Fibroblast of pulmonary artery (primary cell): Measurements from ENCODE around the gene CLCN2.

ENCODE experiments used
- DNase-seq: peaks from one replicate; pipeline ENCODE4 v3.0.0-alpha.2; 2010; ENCODE audit warnings: low read depth
- H3K4me3 ChIP-seq: replicated peaks from 2 replicates; pipeline ENCODE4 v1.5.1; 2011; ENCODE audit warnings: low read depth, mild to moderate bottlenecking, control low read depth, low read length, moderate library complexity
- TF ChIP-seq, protein P1 (sequence below): IDR thresholded peaks from 2 replicates; pipeline ENCODE4 v1.5.1; 2011; ENCODE audit warnings: mild to moderate bottlenecking, control low read depth, low read length, inconsistent platforms; ENCODE audit errors: missing control alignments

CLCN2 gene

DNA sequence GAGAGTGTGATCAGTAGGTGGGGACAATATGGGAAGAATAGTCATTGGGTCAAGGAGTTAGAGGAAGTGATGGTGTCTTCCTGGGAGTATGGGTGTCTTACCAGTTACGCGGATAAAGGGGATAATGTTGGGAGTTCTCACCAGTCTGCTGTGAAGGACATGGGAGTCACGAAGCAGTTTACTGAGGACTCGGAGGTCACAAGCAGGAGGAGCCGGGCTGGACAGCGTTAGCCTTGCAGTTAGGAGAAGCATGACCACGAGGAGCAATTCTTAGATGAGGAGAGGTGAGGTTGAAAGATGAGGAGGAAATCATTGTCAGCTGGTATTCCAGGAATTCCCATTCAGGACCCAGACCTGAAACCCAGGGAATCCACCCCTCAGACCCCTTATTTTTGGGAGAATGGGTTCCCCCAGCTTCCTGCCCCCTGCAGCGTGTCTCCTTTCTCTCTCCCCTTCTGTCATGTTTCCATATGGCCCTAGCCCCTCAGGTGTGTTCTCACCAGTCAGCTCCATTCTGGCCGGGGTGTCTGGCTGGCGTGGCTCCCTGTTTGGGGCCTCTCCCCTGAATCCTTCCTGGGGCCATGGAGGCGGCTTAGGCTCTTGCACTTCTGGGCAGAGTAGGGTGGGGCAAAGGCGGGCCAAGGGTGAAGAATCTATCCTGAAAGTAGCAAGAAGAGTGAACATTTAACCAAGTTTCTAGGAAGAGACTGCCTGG lies 14.5 kb upstream of the CLCN2 start:
- no peak overlapping the region for H3K4me3 ChIP-seq
- no peak for DNase-seq
- TF ChIP-seq, protein P1, sequence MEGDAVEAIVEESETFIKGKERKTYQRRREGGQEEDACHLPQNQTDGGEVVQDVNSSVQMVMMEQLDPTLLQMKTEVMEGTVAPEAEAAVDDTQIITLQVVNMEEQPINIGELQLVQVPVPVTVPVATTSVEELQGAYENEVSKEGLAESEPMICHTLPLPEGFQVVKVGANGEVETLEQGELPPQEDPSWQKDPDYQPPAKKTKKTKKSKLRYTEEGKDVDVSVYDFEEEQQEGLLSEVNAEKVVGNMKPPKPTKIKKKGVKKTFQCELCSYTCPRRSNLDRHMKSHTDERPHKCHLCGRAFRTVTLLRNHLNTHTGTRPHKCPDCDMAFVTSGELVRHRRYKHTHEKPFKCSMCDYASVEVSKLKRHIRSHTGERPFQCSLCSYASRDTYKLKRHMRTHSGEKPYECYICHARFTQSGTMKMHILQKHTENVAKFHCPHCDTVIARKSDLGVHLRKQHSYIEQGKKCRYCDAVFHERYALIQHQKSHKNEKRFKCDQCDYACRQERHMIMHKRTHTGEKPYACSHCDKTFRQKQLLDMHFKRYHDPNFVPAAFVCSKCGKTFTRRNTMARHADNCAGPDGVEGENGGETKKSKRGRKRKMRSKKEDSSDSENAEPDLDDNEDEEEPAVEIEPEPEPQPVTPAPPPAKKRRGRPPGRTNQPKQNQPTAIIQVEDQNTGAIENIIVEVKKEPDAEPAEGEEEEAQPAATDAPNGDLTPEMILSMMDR: no peak

DNA sequence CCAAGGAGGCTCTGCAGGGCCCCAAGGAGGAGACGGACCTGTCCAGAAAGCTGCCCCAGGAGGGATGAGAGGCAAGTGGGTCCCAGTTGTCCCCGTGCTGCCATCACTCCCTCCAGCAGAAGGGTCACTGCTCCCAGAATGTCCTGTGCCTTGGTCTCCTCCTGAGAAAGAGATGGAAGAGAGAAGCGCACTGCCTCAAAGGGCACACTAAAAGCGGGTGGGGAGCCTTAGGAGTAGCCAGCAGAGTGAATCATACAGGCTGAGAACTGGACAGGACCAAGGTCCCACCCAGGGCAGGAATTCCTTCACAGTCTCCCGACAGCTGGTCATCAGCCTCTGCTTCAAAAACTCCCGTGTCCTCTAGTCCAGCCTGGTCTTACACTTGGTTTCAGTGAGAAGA lies 12.0 kb upstream of the CLCN2 start:
- H3K4me3 ChIP-seq: no peak overlapping the region

DNA sequence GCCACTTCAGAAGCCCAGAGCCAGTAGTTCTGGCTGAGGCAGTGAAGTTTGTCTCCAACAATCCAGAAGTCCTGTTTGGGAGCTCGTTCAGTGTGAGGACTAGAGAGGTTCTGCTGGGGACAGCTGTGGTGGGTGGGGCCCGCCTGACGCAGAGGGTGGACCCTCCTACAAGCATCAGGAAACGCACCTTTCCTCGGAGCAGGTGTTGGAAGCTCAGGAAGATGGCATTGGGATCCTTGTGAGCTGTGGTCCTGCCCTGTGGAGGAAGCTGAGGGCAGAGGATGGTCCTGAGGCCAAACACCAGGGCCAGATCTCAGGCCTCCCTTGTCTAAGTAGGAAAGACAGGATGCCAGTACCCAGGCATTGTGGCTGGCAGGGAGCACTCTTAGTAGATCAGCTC lies 11.5 kb upstream of the CLCN2 start:
- no peak for DNase-seq
- no peak overlapping the region for H3K4me3 ChIP-seq
- TF ChIP-seq, protein P1: no peak

More for the DNA sequence above, 12.0 kb upstream of the CLCN2 start:
- TF ChIP-seq, protein P1: no peak
- DNase-seq: peak; percentile 30

DNA sequence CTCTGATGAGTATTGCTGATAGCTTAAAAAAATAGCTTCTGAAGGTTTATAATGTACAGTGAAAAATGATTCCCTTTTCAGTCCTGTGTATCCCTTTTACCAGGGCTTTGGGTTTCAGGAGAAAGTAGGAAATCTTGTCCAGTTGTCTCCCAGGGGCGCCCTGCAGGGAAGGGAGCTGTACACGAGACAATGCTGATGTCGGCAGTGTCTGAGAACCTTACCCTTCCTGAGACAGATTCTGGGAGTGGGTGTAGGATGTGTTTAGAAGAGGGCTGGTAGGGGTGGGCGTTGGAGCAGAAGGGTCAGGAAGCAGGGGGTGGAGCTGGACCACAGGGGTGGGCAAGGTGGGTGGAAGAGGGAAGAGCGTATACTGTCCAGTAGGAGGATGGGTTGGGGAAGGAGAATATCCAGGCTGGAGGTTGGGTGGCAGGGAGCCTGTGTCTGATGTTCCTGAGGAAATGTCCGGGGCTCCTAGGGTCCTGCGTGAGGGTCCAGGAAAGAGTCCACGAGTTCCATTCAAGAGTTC lies 11.0 kb upstream of the CLCN2 start:
- TF ChIP-seq, protein P1: no peak
- no peak overlapping the region for H3K4me3 ChIP-seq
- DNase-seq: no peak

DNA sequence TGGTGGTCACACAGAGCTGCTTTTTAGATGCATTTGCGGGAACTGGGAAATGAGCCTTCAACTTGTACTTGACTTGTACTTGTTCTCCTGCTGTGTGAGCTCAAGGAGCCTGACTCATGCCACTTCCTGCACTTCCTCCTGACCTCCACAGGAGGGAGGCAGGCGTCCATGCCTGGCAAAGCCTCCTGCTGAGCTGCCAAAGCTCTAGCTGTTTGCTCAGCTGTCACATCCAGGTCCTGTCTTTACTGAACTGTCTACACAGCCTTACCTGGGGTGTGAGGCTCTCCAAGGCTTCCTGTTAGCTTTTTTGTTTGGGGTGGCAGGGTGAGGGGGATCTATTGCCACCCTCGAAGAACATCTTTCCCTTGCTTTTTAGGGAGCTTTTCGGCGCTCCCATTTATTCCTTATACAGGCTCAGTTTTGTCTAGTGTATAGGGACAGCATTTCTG lies 10.2 kb upstream of the CLCN2 start:
- peak; percentile 92 for DNase-seq
- H3K4me3 ChIP-seq: no peak overlapping the region
- TF ChIP-seq, protein P1: peak; percentile 100

DNA sequence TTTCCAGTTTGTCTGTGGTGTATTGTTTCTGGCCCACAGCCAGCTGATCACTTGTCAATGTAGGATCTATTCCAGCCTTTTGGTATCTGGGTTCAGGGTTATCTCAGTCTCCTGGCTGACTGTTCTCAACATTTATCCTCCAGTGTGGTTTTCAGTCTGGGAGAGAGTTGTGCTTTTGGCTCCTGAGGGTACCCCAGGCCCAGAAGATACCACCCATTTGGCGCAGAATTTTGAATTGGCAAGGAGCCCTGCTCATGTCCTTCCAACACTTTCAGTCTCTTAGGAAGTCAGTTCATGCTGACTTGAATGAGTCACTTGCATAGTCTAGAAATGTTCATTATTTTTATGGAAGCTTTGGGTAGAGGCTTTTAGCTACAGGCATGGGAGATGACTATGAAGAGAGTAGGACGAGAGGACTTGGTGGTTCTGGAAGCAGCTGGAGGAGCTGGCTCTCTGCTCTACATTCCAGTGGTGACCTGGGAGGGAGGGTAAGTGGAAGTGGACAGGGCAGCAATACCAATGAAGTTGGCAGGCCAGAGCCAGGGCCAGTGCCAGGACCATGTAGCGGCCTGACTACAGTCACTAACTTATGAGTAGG lies 7.3 kb upstream of the CLCN2 start:
- no peak overlapping the region for H3K4me3 ChIP-seq
- peak; percentile 73 for DNase-seq
- TF ChIP-seq, protein P1: no peak
